ENCODE measurements around the gene ANKRD50. TPM values are rescaled to one million over a fixed set of nuclear protein-coding genes. Genes with fewer than 3 reads are reported as not detected.
A peak's percentile ranks its signal among the peaks of the same experiment; 100 is the strongest.

The ANKRD50 gene
- total and polyA plus RNA-seq, 2 of the 4 experiments (the other 2 are of a cell fraction), result 8.1 to 35.3 TPM

GRCh38 chr4:124710911-124711310, 1.6 kb downstream of the ANKRD50 start:
- H3K27me3 ChIP-seq (ENCODE audit: control insufficient read depth, insufficient read depth, low read length), result no peaks in the 10 kb centered on the region
- BruUV-seq (replicated peaks), result no TSS peak
- H4K8ac ChIP-seq (ENCODE audit: low read depth in 2 of 2, low read length in 2 of 2), result no peak overlapping the region
- ATAC-seq (ENCODE audit: low read depth), result no peak
- DNase-seq, result no peak
- no peak overlapping the region; the same call in 1 of the 2 replicates for H3K27ac ChIP-seq (ENCODE audit: insufficient read depth, low read length)
- dilution Hi-C loops (cut with HindIII; ENCODE audit: low sequenced_read_pairs, unreplicated experiment), result no loop called here
- POLR2A ChIA-PET (ENCODE audit: unreplicated experiment), result no interaction called here
- H4K91ac ChIP-seq (ENCODE audit: insufficient read depth, low read depth, low read length), result no peak overlapping the region
- H3K18ac ChIP-seq (ENCODE audit: low read depth, low read length), result peak overlapping the region; percentile 34; the same call in 1 of the 2 replicates
- no peak overlapping the region for H3K14ac ChIP-seq (replicated peaks; ENCODE audit: low read depth, low read length)
- H3K56ac ChIP-seq (ENCODE audit: extremely low read depth, insufficient read depth, low read length), result peak overlapping the region; percentile 55
- H3K23ac ChIP-seq (ENCODE audit: low read depth, low read length), result peak overlapping the region; percentile 57; the same call in 1 of the 2 replicates
- H3K9me1 ChIP-seq (ENCODE audit: insufficient read depth, low read length), result peaks cover 5% of the 10 kb centered on the region
- H2AFZ ChIP-seq (replicated peaks; ENCODE audit: low read length, poor library complexity), result no peak overlapping the region
- peak overlapping the region; percentile 87 for H3K4me3 ChIP-seq (ENCODE audit: insufficient read depth, low read depth, low read length)
- intact Hi-C loops (cut with micrococcal nuclease), result loop anchor here (1.0 to 5.0 kb wide), 4 partner anchors 231 to 533 kb away; no protein-coding TSS in a partner anchor
- no peaks in the 10 kb centered on the region for H3K9me3 ChIP-seq (ENCODE audit: control insufficient read depth, insufficient read depth, low read length)
- H3K9ac ChIP-seq (ENCODE audit: low read depth, low read length), result peak overlapping the region; percentile 86; the same call in 1 of the 2 replicates
- H2AK9ac ChIP-seq (replicated peaks; ENCODE audit: low read depth, low read length, poor library complexity), result no peak overlapping the region
- H2BK15ac ChIP-seq (ENCODE audit: low read depth, low read length), result no peak overlapping the region
- H2BK5ac ChIP-seq (ENCODE audit: low read depth, low read length, poor library complexity, severe bottlenecking), result peak overlapping the region; percentile 90
- H2BK20ac ChIP-seq (ENCODE audit: low read depth, low read length), result no peak overlapping the region
- no peak overlapping the region for H3K4ac ChIP-seq (ENCODE audit: low read depth, low read length)
- peak overlapping the region; percentile 96 for H3K4me2 ChIP-seq (ENCODE audit: low read depth, low read length)
- H2AK5ac ChIP-seq (ENCODE audit: low read depth, low read length), result no peak overlapping the region
- peaks cover 4% of the 10 kb centered on the region for H3K4me1 ChIP-seq (ENCODE audit: control insufficient read depth, insufficient read depth, low read length)
- peaks cover 10 to 25% of the 10 kb centered on the region in 2 experiments for H3K79me1 ChIP-seq (ENCODE audit: low read depth in 1 of 2, low read length in 2 of 2)
- H2BK120ac ChIP-seq (ENCODE audit: low read depth, low read length), result no peak overlapping the region
- H3K36me3 ChIP-seq (ENCODE audit: control insufficient read depth, insufficient read depth, low read length), result no peaks in the 10 kb centered on the region
- WGBS, 2 experiments (ENCODE audit: extremely low coverage in 2 of 2, insufficient read length in 1 of 2), result no CpG with 5 or more reads among the region's 5 CpGs
- in situ Hi-C loops (cut with MboI; ENCODE audit: low sequenced_read_pairs), result no loop called here
- no peak for TF ChIP-seq RAD21 (IDR thresholded peaks at IDR 0.05; ENCODE audit: low read length)
- no peak for TF ChIP-seq FOS (IDR thresholded peaks at IDR 0.05; ENCODE audit: low read depth, low read length)
- no peak for TF ChIP-seq CHD1 (IDR thresholded peaks at IDR 0.05; ENCODE audit: low read depth, low read length)
- no peak for TF ChIP-seq POLR2A (IDR thresholded peaks at IDR 0.05; ENCODE audit: low read depth, low read length)
- TF ChIP-seq RFX5 (IDR thresholded peaks at IDR 0.05; ENCODE audit: low read depth, low read length), result no peak
- CTCF ChIA-PET, result interaction anchor here (1.0 kb wide), 1 partner anchor 377 kb away, joined by 4 read pairs; no protein-coding TSS in a partner anchor
- peaks cover 18% of the 10 kb centered on the region for H4K20me1 ChIP-seq (ENCODE audit: insufficient read depth, low read length)
- no peak overlapping the region for H4K5ac ChIP-seq (ENCODE audit: low read depth, low read length)

Data from IMR-90 (cell line).